H1 (cell line): Measurements from ENCODE around the gene XRCC6. TPM values are rescaled to one million over a fixed set of nuclear protein-coding genes. Genes with fewer than 3 reads are reported as not detected.

Experiments used
- CTCF ChIA-PET: fragments of 300-600 bp; sonication (Branson Sonifier 250); formaldehyde crosslinking; loops from one replicate; lab custom pipeline; 2021; ENCODE audit not compliant: partially characterized antibody; lab: Charles Lee
- POLR2A ChIA-PET: fragments of 300-600 bp; sonication (Branson Sonifier 250); formaldehyde crosslinking; loops from one replicate; lab custom pipeline; 2021; ENCODE audit warnings: inconsistent platforms; ENCODE audit not compliant: partially characterized antibody; lab: Charles Lee
- DNase-seq, 2 experiments: peaks; one replicate each; pipeline versions ENCODE4 v3.0.0 to v3.0.0-alpha.2; 2010 to 2022; ENCODE audit warnings: low spot score in 2 of 2, low read depth in 1 of 2, mixed read lengths in 1 of 2
- FAIRE-seq: peaks from 2 replicates; lab custom pipeline; 2011; peaks lifted over from hg19 to GRCh38; lab: Jason Lieb, UNC
- H2AFZ ChIP-seq: 2 replicates; pipeline ENCODE4 v1.8.1; 2012; ENCODE audit warnings: low read length, inconsistent platforms
- H2AK5ac ChIP-seq: 2 replicates; pipeline ENCODE4 v1.6.1; 2013; ENCODE audit warnings: low read depth, low read length
- H2BK120ac ChIP-seq: replicated peaks from 2 replicates; pipeline ENCODE3; 2013; ENCODE audit warnings: low read depth, low read length, inconsistent platforms
- H2BK12ac ChIP-seq: 2 replicates; pipeline ENCODE4 v1.6.1; 2013; ENCODE audit warnings: low read depth, low read length
- H2BK15ac ChIP-seq: 2 replicates; pipeline ENCODE4 v1.6.1; 2013; ENCODE audit warnings: low read length
- H2BK20ac ChIP-seq: 2 replicates; pipeline ENCODE4 v1.6.1; 2013; ENCODE audit warnings: low read length
- H2BK5ac ChIP-seq: 2 replicates; pipeline ENCODE4 v1.6.1; 2013; ENCODE audit warnings: low read depth, low read length
- H3K14ac ChIP-seq: 2 replicates; pipeline ENCODE4 v1.6.1; 2013; ENCODE audit warnings: inconsistent platforms; ENCODE audit not compliant: insufficient read length
- H3K18ac ChIP-seq: 2 replicates; pipeline ENCODE4 v1.6.1; 2013; ENCODE audit warnings: low read length; ENCODE audit errors: extremely low read depth
- H3K23ac ChIP-seq: 2 replicates; pipeline ENCODE4 v1.6.1; 2013; ENCODE audit warnings: inconsistent platforms; ENCODE audit not compliant: insufficient read length
- H3K23me2 ChIP-seq: 2 replicates; pipeline ENCODE4 v1.6.1; 2013; ENCODE audit warnings: low read depth, low read length
- H3K27ac ChIP-seq: 2 replicates; pipeline ENCODE4 v1.6.1; 2011; ENCODE audit warnings: low read depth, low read length, inconsistent platforms
- H3K27me3 ChIP-seq, 4 experiments: replicated peaks in 1 of 4; 1 replicate in 1 of 4; 2 replicates in 3 of 4; pipeline versions ENCODE4 v1.6.1 to v1.8.1; 2011 to 2013; ENCODE audit warnings: low read length in 3 of 4, mild to moderate bottlenecking in 3 of 4, inconsistent platforms in 2 of 4, mixed read lengths in 2 of 4, moderate library complexity in 1 of 4; ENCODE audit not compliant: control insufficient read depth in 3 of 4, insufficient read depth in 3 of 4; ENCODE audit errors: extremely low read depth in 1 of 4
- H3K36me3 ChIP-seq, 4 experiments: 2 replicates each; pipeline versions ENCODE4 v1.6.1 to v1.8.1; 2011 to 2013; ENCODE audit warnings: mild to moderate bottlenecking in 4 of 4, low read length in 3 of 4, moderate library complexity in 2 of 4, control low read depth in 1 of 4, inconsistent platforms in 1 of 4; ENCODE audit not compliant: insufficient read depth in 4 of 4, control insufficient read depth in 2 of 4
- H3K4ac ChIP-seq: replicated peaks from 2 replicates; pipeline ENCODE3; 2013; ENCODE audit warnings: low read length, low read depth, mixed read lengths, inconsistent platforms; ENCODE audit not compliant: insufficient read length
- H3K4me1 ChIP-seq, 4 experiments: replicated peaks in 1 of 4; 1 replicate in 1 of 4; 2 replicates in 3 of 4; pipeline versions ENCODE4 v1.6.1 to v1.8.1; 2011 to 2013; ENCODE audit warnings: low read length in 3 of 4, inconsistent platforms in 2 of 4, mixed read lengths in 1 of 4; ENCODE audit not compliant: insufficient read depth in 4 of 4, control insufficient read depth in 3 of 4
- H3K4me2 ChIP-seq, 2 experiments: 2 replicates each; pipeline versions ENCODE4 v1.6.1 to v1.8.1; 2011 to 2013; ENCODE audit warnings: low read depth in 2 of 2, low read length in 2 of 2, control low read depth in 1 of 2, inconsistent platforms in 1 of 2, mild to moderate bottlenecking in 1 of 2; ENCODE audit not compliant: insufficient read depth in 1 of 2
- H3K4me3 ChIP-seq, 4 experiments: fragments of 200-600, 300-600 bp in 1 of 4; sonication (generic), shearing (Covaris generic), sonication (Bioruptor Twin) in 1 of 4; 2 replicates each; pipeline versions ENCODE4 v1.5.1 to v1.8.1; 2011 to 2016; ENCODE audit warnings: low read length in 4 of 4, low read depth in 3 of 4, control low read depth in 2 of 4, inconsistent platforms in 2 of 4, mild to moderate bottlenecking in 2 of 4, mixed read lengths in 1 of 4, moderate library complexity in 1 of 4; ENCODE audit not compliant: insufficient read depth in 2 of 4; ENCODE audit errors: extremely low read depth in 1 of 4
- H3K56ac ChIP-seq: replicated peaks from 2 replicates; pipeline ENCODE3; 2013; ENCODE audit warnings: low read depth, mild to moderate bottlenecking, mixed read lengths, low read length, inconsistent platforms; ENCODE audit not compliant: insufficient read length
- H3K79me1 ChIP-seq: 2 replicates; pipeline ENCODE4 v1.6.1; 2013; ENCODE audit warnings: low read depth, low read length, control low read depth
- H3K79me2 ChIP-seq, 2 experiments: 2 replicates each; pipeline versions ENCODE4 v1.6.1 to v1.8.1; 2012 to 2013; ENCODE audit warnings: low read length in 2 of 2, mild to moderate bottlenecking in 2 of 2, inconsistent platforms in 1 of 2; ENCODE audit not compliant: insufficient read depth in 2 of 2, control insufficient read depth in 1 of 2
- H3K9ac ChIP-seq, 4 experiments: replicated peaks in 1 of 4; 1 replicate in 1 of 4; 2 replicates in 3 of 4; pipeline versions ENCODE4 v1.6.1 to v1.8.1; 2011 to 2013; ENCODE audit warnings: low read depth in 3 of 4, low read length in 3 of 4, control low read depth in 2 of 4, mild to moderate bottlenecking in 2 of 4, moderate library complexity in 2 of 4, inconsistent platforms in 1 of 4; ENCODE audit errors: extremely low read depth in 1 of 4
- H3K9me3 ChIP-seq, 2 experiments: 2 replicates each; pipeline versions ENCODE4 v1.6.1 to v1.8.1; 2012 to 2013; ENCODE audit warnings: mild to moderate bottlenecking in 2 of 2, moderate library complexity in 2 of 2, control low read depth in 1 of 2, inconsistent platforms in 1 of 2, low read depth in 1 of 2, low read length in 1 of 2, mixed read lengths in 1 of 2; ENCODE audit not compliant: insufficient read depth in 2 of 2
- H4K20me1 ChIP-seq, 2 experiments: replicated peaks in 1 of 2; 2 replicates each; pipeline versions ENCODE3 to v1.8.1; 2011 to 2013; ENCODE audit warnings: inconsistent platforms in 2 of 2, low read length in 2 of 2, mild to moderate bottlenecking in 1 of 2; ENCODE audit not compliant: insufficient read depth in 2 of 2, control insufficient read depth in 1 of 2
- H4K5ac ChIP-seq: 2 replicates; pipeline ENCODE4 v1.6.1; 2013; ENCODE audit warnings: low read length, low read depth, mixed read lengths, inconsistent platforms; ENCODE audit not compliant: insufficient read length
- H4K8ac ChIP-seq: 2 replicates; pipeline ENCODE4 v1.8.0; 2013; ENCODE audit warnings: mild to moderate bottlenecking, moderate library complexity, low read length, inconsistent platforms; ENCODE audit not compliant: insufficient read depth; ENCODE audit errors: extremely low read depth
- H4K91ac ChIP-seq: replicated peaks from 2 replicates; pipeline ENCODE3; 2013; ENCODE audit warnings: low read length, mixed read lengths, inconsistent platforms; ENCODE audit not compliant: insufficient read length
- TBP ChIP-seq: IDR thresholded peaks from 2 replicates; pipeline ENCODE4 v1.6.1; 2011; ENCODE audit warnings: low read depth, low read length, improper control_type of control experiment
- WGBS, 2 experiments: shearing (Covaris generic) in 1 of 2; methylation state at CpG; one replicate each; pipeline versions ENCODE4 v1.1.6 to v1.1.7; 2013 to 2015; ENCODE audit warnings: low lambda C conversion rate in 2 of 2, mixed read lengths in 2 of 2, inconsistent platforms in 1 of 2, low coverage in 1 of 2, missing lambda C conversion rate in 1 of 2; ENCODE audit not compliant: insufficient replicate concordance in 2 of 2, insufficient coverage in 1 of 2, insufficient read length in 1 of 2; ENCODE audit errors: extremely low coverage in 1 of 2, missing lambda C conversion rate in 1 of 2; 5-methylcytosine and 5-hydroxymethylcytosine counted together
- polyA plus RNA-seq, 7 experiments: library from polyadenylated mRNA; depleted of rRNA in 3 of 7; stranded (reverse) in 5 of 7; unstranded in 2 of 7; fragments of >200 nt in 5 of 7; fragments of 200-250 nt in 2 of 7; gene quantifications; 1 replicate in 5 of 7; 2 replicates in 1 of 7; 4 replicates in 1 of 7; pipeline versions ENCODE4 v1.2.1 to v1.2.3, GENCODE V29; 2011 to 2013; ENCODE audit warnings: missing spikeins in 2 of 7, mixed read lengths in 2 of 7
- total RNA-seq: library from RNA; stranded (reverse); fragmentation: NEBNext Ultra II Directional; extraction: Animal tissue kit (Norgen Biotek cat#: 25700); gene quantifications from 2 replicates; pipeline ENCODE4 v1.2.1, GENCODE V29; 2021

Gene XRCC6
- total and polyA plus RNA-seq, 2 of the 8 experiments (the other 6 are each of a cell fraction or from before 2014, with no cell fraction given), result 150 to 490 TPM

DNA sequence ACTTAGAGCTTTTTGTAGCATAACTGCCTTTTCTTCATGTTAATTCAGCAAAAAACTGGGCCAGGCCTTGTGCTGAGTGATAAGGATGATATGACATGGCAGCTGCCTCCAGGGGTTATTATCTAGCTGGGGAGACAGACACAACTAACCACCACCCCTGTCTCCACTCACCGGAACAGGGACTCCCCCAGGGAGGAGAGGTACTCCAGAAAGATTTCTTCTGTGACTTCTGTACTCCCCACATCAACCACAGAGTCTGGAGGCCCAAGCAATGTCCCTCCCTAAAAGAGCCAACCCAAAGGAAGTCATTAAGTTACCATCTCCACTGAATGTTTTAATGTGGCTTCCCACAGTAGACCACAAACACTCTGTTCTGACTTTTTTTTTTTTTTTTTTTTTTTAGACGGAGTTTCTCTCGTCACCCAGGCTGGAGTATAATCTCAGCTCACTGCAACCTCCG, 17.2 kb upstream of the XRCC6 start:
- Histone ChIP-seq H2BK12ac (no peak overlapping the region), H2BK5ac (no peak overlapping the region), H3K79me2 (no peaks in the 10 kb centered on the region), H4K5ac (no peak overlapping the region), H3K9me3 (no peaks in the 10 kb centered on the region), H4K8ac (no peak overlapping the region), H3K9ac (no peak overlapping the region), H3K4me3 (no peak overlapping the region), H4K91ac (no peak overlapping the region), H3K27me3 (no peaks in the 10 kb centered on the region), H3K4me1 (no peaks in the 10 kb centered on the region), H4K20me1 (peaks cover 0 to 5% of the 10 kb centered on the region in 2 experiments), H2BK20ac (no peak overlapping the region), H3K56ac (no peak overlapping the region), H2AFZ (no peak overlapping the region), H2BK15ac (no peak overlapping the region), H3K36me3 (peaks cover 2 to 32% (median 18%) of the 10 kb centered on the region in 4 experiments; a peak in 6 of 8 replicates), H3K4me2 (no peak overlapping the region), H3K79me1 (0 out of 2 replicates have a peak, but pooled peaks cover 2% of the 10 kb centered on the region), H3K23ac (no peak overlapping the region), H3K23me2 (peaks cover 2% of the 10 kb centered on the region; the same call in 1 of the 2 replicates), H3K14ac (no peak overlapping the region), H2AK5ac (no peak overlapping the region), H2BK120ac (no peak overlapping the region), H3K27ac (no peak overlapping the region), H3K18ac (no peak overlapping the region), H3K4ac (no peak overlapping the region)
- DNase-seq (no peak), FAIRE-seq (no peak)
- POLR2A ChIA-PET, result interaction anchor here (1.4 to 3.6 kb wide), 3 partner anchors 12 to 16 kb away, joined by 3 to 17 read pairs (median 4); partner anchors contain the start of genes DESI1, PMM1 and XRCC6
- no peak for TF ChIP-seq TBP
- WGBS, 2 experiments, result 100% methylated on average over 3 of the region's 4 CpGs; no CpG with 5 or more reads in 1 of the 2 experiments
- CTCF ChIA-PET, result interaction anchor here (0.8 to 2.4 kb wide), 4 partner anchors 10 to 50 kb away, joined by 3 to 7 read pairs (median 5); partner anchors contain the start of gene PMM1
